Placental pericyte (primary cell): Measurements from ENCODE around the gene PCP4L1. TPM values are rescaled to one million over a fixed set of nuclear protein-coding genes. Genes with fewer than 3 reads are reported as not detected.

ENCODE experiments used
- total RNA-seq: library from RNA; depleted of rRNA; stranded (reverse); fragments of >200 nt; gene quantifications from 2 replicates; pipeline ENCODE4 v1.2.3, GENCODE V29; 2012

The PCP4L1 gene
- not detected in 2 replicates for total RNA-seq

DNA sequence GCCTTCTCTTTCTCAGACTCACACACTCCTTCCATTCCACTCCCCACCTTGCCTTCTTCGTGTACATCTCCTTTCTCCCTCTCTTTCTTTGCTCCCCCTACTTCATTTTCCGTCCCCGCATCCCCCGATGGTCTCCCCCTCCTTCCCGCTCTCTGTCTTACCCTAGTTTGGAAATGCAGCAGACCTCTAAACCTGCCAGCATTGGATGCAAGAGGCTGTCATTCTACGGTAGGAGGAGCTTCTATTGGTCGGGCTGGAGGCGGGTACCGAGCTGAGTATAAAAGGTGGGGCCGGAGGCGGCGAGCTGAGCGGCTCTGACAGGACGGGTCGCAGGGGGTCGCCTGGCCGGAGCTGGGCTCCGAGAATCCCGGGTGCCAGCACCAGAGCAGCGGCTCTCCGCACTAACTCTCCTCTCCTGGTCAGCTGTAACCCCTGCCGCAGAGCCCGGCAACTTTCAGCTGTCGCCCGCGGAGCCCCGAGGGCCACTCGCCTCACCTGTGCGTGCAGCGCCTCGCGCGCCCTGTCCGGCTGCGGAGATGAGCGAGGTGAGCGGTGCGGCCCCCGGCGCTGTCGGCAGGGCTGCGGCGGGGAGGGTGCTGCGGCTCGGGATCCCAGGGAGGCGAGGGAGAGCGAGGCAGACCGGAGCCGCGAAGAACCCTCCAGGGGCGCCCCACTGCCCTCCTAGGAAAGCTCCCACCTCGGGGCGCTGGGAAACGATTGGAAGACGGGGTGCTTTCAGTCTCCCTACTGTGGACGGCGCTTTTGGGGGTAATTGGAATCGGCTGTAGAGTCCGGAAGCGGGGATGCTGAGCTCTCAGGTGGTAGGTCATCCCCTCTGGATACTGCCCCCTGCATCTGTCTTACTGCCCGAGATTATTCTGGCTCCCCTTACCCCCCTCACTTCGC, at the start of gene PCP4L1:
Gene PCP4L1 (plus strand): TSS at position 307 of the 906 bp plus-strand sequence. CDS start 230 bp downstream, at position 537.

DNA sequence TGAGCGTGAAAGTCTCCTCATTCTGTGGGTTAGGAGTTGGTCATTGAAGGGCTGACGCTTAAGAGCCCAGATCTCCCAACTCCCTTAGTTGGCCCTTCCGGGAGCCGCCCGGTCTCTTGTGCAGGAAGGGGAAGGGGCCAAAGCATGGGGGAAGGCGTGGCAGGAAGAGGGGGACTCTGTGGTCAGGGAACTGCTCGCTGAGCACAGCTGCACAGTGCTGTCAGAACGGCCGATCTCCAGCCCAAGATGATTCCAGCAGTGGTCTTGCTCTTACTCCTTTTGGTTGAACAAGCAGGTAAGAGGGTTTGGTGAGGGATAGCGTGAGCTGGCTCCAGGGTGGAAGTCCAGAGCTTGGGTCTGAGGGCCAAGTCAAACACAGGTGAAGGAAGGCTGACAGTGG, 43.5 kb upstream of the PCP4L1 start, which contains the start of gene FCER1G:
Gene FCER1G (plus strand): TSS at position 220 of the 400 bp plus-strand sequence. CDS start 27 bp downstream, at position 247.

DNA sequence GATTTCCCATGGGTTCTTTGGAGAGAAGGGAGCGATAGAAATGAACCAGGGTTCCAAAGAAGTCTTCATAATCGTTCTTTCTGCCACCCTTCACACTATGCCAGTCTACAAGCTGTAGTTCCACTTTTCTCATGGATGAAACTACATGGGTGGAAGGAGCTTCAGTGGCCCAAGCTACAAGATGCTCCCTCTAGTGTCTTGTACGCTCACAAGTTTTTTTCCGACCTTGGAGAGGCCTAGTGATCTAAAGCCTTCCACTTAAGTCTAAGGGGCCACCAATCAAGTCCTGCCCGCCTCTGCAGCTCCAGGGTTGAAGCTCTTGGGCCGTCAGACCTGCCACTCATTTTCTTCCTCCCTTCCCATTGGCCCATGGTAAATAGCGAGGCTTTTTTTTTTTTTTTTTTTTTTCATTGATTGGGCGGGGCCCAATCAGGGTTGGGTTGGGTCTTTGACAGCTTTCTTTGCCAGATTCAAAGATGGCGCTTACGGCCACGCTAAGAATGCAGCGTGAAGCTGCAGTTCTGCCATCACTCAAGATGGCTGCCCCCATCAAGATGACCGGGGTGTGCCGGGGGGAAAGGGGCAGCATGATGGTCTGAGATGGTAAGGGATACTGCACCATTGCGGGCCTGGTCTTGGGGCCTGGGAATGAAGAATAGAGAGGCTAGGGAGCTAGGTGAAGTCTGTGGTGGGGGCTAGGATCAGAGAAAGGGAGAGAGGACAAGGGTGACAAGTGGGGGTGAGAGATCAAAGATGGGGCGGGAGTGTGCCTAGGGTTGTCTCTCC, 32.8 kb upstream of the PCP4L1 start, which contains the start of gene TOMM40L:
Gene TOMM40L (plus strand): TSS at position 527 of the 786 bp plus-strand sequence. CDS start 430 bp downstream, outside the sequence.

DNA sequence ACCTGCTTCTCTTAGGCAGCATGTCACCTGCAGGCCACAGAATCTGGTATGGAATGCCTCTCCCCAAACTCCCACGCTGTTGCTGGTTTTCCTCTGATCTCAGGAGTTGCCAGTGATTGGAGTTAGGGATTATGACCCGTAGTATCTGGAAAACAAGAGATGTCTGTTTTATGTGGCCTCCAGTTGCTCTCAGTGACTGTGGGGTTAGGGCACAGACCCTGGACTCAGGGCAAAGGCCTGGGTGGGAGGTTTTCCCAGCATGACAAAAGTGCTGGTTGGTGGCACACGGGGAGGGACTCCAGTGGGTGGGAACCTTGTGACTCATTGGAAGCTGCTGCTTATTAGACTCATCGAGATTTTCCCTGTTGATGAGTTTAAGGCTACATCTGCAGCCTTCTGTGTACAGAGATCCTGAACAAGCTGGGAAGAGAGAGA, 20.5 kb upstream of the PCP4L1 start, which contains the start of gene NR1I3:
Gene NR1I3 (minus strand): TSS at position 165 of the 435 bp plus-strand sequence. CDS start 1,638 bp downstream, outside the sequence.

DNA sequence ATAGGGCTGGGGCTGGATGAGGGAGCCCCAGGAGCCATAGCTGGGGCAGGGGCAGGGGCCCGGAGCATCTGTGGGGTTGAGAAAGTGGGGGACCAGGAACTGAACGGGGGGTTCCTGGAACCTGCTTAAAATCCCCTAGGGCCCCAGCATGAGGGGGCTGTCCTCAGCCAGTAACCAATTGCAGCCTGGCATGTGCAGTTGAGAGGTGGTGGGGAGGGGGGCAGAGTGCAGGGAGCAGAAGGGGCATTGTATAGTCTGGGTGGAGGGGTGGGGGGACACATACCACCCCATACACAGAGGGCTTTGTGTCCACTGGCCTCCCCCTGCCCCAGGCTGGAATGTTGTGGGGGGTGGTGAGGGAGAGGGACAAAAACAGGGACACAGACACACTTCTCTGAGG, 51.3 kb downstream of the PCP4L1 start, which contains the start of gene MPZ:
Gene MPZ (minus strand): TSS at position 101 of the 400 bp plus-strand sequence. CDS start 63 bp downstream, at position 38.

DNA sequence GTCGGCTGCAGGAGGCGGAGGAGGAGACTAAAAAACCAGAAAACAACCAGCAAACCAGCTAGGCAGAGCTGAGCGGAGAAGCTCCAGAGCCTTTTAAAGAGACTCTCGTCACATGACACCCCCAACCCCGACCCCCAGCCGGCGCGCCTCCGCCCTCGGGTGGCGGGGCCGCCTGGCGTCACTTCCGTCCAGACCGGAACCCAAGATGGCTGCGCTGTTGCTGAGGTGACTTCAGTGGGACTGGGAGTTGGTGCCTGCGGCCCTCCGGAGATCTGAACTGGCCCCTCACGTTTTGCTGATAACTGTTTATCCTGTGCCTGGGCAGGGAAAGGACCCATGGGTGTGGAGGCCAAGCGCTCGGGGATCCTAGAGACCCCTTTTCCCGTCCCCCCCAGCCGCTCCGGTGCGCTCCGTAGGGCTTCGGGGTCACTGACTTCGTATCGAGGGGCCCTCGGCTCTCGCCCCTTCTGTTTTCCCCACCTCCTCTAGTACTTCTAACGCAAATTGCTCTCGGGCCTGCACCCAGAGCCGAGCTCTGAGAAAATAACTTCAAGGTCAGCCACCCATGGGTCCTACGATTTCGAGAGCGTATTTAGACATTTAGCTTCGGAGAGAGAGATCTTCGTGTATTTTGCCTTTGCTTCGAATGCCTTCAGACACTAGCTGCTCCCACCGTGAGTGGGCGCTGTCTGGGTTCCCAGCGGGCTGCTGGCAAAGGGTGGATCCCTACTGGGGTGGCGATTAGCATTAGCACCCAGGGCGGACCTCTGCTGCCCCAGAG, 55.8 kb downstream of the PCP4L1 start, which contains the start of gene SDHC:
Gene SDHC (plus strand): TSS at position 181 of the 781 bp plus-strand sequence. CDS start 25 bp downstream, at position 206.

Other genes with a start within 250 kb of the PCP4L1 start
- gene F11R, start 237.6 kb upstream of the PCP4L1 start, total RNA-seq: 3.7 and 12.7 TPM in 2 replicates
- gene TSTD1, start 219.8 kb upstream of the PCP4L1 start, total RNA-seq: 5.7 and 6.7 TPM in 2 replicates
- gene USF1, start 212.8 kb upstream of the PCP4L1 start, total RNA-seq: 51.0 and 92.8 TPM in 2 replicates
- gene ARHGAP30, start 188.9 kb upstream of the PCP4L1 start, total RNA-seq: under 0.01 TPM in 1 of 2 replicates, not detected in the other
- gene NECTIN4, start 169.2 kb upstream of the PCP4L1 start, total RNA-seq: 1.1 and 2.6 TPM in 2 replicates
- 0.66 and 1.1 TPM in 2 replicates for gene KLHDC9, start 160.4 kb upstream of the PCP4L1 start, total RNA-seq
- gene PFDN2, start 140.7 kb upstream of the PCP4L1 start, total RNA-seq: 29.8 and 78.3 TPM in 2 replicates
- 23.2 and 34.6 TPM in 2 replicates for gene NIT1, start 140.6 kb upstream of the PCP4L1 start, total RNA-seq
- gene DEDD, start 126.1 kb upstream of the PCP4L1 start, total RNA-seq: 31.5 and 35.9 TPM in 2 replicates
- 66.7 and 120 TPM in 2 replicates for gene UFC1, start 104.8 kb upstream of the PCP4L1 start, total RNA-seq
- gene USP21, start 99.2 kb upstream of the PCP4L1 start, total RNA-seq: 10.7 and 12.0 TPM in 2 replicates
- 10.1 and 16.5 TPM in 2 replicates for gene PPOX, start 92.3 kb upstream of the PCP4L1 start, total RNA-seq
- 33.9 and 34.1 TPM in 2 replicates for gene B4GALT3, start 81.2 kb upstream of the PCP4L1 start, total RNA-seq
- gene ADAMTS4, start 59.7 kb upstream of the PCP4L1 start, total RNA-seq: 4.2 and 27.5 TPM in 2 replicates
- gene NDUFS2, start 56.4 kb upstream of the PCP4L1 start, total RNA-seq: 101 and 115 TPM in 2 replicates
- gene FCER1G, start 43.5 kb upstream of the PCP4L1 start, total RNA-seq: not detected in 2 replicates
- not detected in 2 replicates for gene APOA2, start 35.1 kb upstream of the PCP4L1 start, total RNA-seq
- 6.6 and 15.3 TPM in 2 replicates for gene TOMM40L, start 32.7 kb upstream of the PCP4L1 start, total RNA-seq
- not detected in 2 replicates for gene NR1I3, start 20.5 kb upstream of the PCP4L1 start, total RNA-seq
- gene MPZ, start 51.2 kb downstream of the PCP4L1 start, total RNA-seq: 0.44 and 1.1 TPM in 2 replicates
- gene SDHC, start 55.6 kb downstream of the PCP4L1 start, total RNA-seq: 33.6 and 49.0 TPM in 2 replicates
- not detected in 2 replicates for gene CFAP126, start 109.1 kb downstream of the PCP4L1 start, total RNA-seq
- gene FCGR2A, start 246.7 kb downstream of the PCP4L1 start, total RNA-seq: 0.22 and 0.72 TPM in 2 replicates